Mesenchymal stem cell (in vitro differentiated cells and primary cell): ENCODE measurements around the gene DBNDD1.

Experiments
- DNase-seq: peaks from one replicate; pipeline ENCODE4 v3.0.0-alpha.2; 2013
- H2AFZ ChIP-seq: one replicate; pipeline ENCODE4 v1.6.1; 2013; ENCODE audit warnings: low read depth, mild to moderate bottlenecking, control low read depth, inconsistent platforms, low read length, moderate library complexity
- H2AK5ac ChIP-seq: 2 replicates; pipeline ENCODE4 v1.6.1; 2013; ENCODE audit warnings: low read length, moderate library complexity, mild to moderate bottlenecking, inconsistent platforms; ENCODE audit not compliant: severe bottlenecking
- H2BK120ac ChIP-seq: one replicate; pipeline ENCODE4 v1.6.1; 2013; ENCODE audit warnings: low read depth, mild to moderate bottlenecking, inconsistent platforms, low read length, moderate library complexity
- H2BK12ac ChIP-seq, 2 experiments: one replicate each; pipeline ENCODE4 v1.6.1; 2013; ENCODE audit warnings: inconsistent platforms in 2 of 2, low read length in 2 of 2, mild to moderate bottlenecking in 2 of 2, moderate library complexity in 2 of 2, control low read depth in 1 of 2
- H2BK15ac ChIP-seq: one replicate; pipeline ENCODE4 v1.6.1; 2013; ENCODE audit warnings: mild to moderate bottlenecking, low read depth, inconsistent platforms; ENCODE audit not compliant: poor library complexity, severe bottlenecking
- H2BK5ac ChIP-seq: 2 replicates; pipeline ENCODE4 v1.6.1; 2013; ENCODE audit warnings: low read depth, mild to moderate bottlenecking, low read length, control low read depth, inconsistent platforms; ENCODE audit not compliant: poor library complexity, severe bottlenecking
- H3K14ac ChIP-seq, 2 experiments: one replicate each; pipeline ENCODE4 v1.6.1; 2013; ENCODE audit warnings: inconsistent platforms in 2 of 2, low read length in 2 of 2, control low read depth in 1 of 2, mild to moderate bottlenecking in 1 of 2, moderate library complexity in 1 of 2
- H3K18ac ChIP-seq, 2 experiments: one replicate each; pipeline ENCODE4 v1.6.1; 2013; ENCODE audit warnings: inconsistent platforms in 2 of 2, low read length in 2 of 2, control low read depth in 1 of 2, low read depth in 1 of 2, mild to moderate bottlenecking in 1 of 2
- H3K23ac ChIP-seq, 2 experiments: one replicate each; pipeline ENCODE4 v1.6.1; 2013; ENCODE audit warnings: inconsistent platforms in 2 of 2, low read length in 2 of 2, mild to moderate bottlenecking in 2 of 2, moderate library complexity in 2 of 2, control low read depth in 1 of 2
- H3K27ac ChIP-seq: 2 replicates; pipeline ENCODE4 v1.5.1; 2013; ENCODE audit warnings: mild to moderate bottlenecking, moderate library complexity, low read length, control low read depth, inconsistent platforms; ENCODE audit not compliant: poor library complexity, severe bottlenecking
- H3K27me3 ChIP-seq, 2 experiments: 2 replicates each; pipeline versions ENCODE4 v1.6.1 to v1.7.0; 2013; ENCODE audit warnings: low read length in 2 of 2, mild to moderate bottlenecking in 2 of 2, moderate library complexity in 2 of 2, control low read depth in 1 of 2, inconsistent platforms in 1 of 2; ENCODE audit not compliant: control insufficient read depth in 1 of 2, insufficient read depth in 1 of 2
- H3K36me3 ChIP-seq, 2 experiments: 2 replicates each; pipeline versions ENCODE4 v1.6.1 to v1.7.0; 2013; ENCODE audit warnings: low read length in 2 of 2, control low read depth in 1 of 2, inconsistent platforms in 1 of 2, low read depth in 1 of 2, mild to moderate bottlenecking in 1 of 2; ENCODE audit not compliant: insufficient read depth in 2 of 2, control insufficient read depth in 1 of 2
- H3K4ac ChIP-seq, 2 experiments: one replicate each; pipeline ENCODE4 v1.6.1; 2013; ENCODE audit warnings: inconsistent platforms in 2 of 2, low read length in 2 of 2, mild to moderate bottlenecking in 2 of 2, moderate library complexity in 2 of 2, control low read depth in 1 of 2, low read depth in 1 of 2
- H3K4me1 ChIP-seq: 2 replicates; pipeline ENCODE4 v1.6.1; 2013; ENCODE audit warnings: low read depth, low read length, control low read depth; ENCODE audit not compliant: control insufficient read depth, insufficient read depth
- H3K4me2 ChIP-seq: 2 replicates; pipeline ENCODE4 v1.6.1; 2013; ENCODE audit warnings: low read length, mild to moderate bottlenecking, inconsistent platforms; ENCODE audit not compliant: poor library complexity, severe bottlenecking
- H3K4me3 ChIP-seq, 2 experiments: 2 replicates each; pipeline versions ENCODE4 v1.5.1 to v1.7.0; 2013; ENCODE audit warnings: low read length in 2 of 2, mild to moderate bottlenecking in 2 of 2, control low read depth in 1 of 2, low read depth in 1 of 2; ENCODE audit not compliant: insufficient read depth in 1 of 2
- H3K79me1 ChIP-seq: replicated peaks from 2 replicates; pipeline ENCODE4 v1.6.1; 2013; ENCODE audit warnings: mild to moderate bottlenecking, control low read depth, low read length, inconsistent platforms; ENCODE audit not compliant: poor library complexity, severe bottlenecking
- H3K9ac ChIP-seq: 2 replicates; pipeline ENCODE4 v1.7.0; 2013; ENCODE audit warnings: mild to moderate bottlenecking, low read length, moderate library complexity
- H3K9me3 ChIP-seq: 2 replicates; pipeline ENCODE4 v1.7.0; 2013; ENCODE audit warnings: mild to moderate bottlenecking, low read length; ENCODE audit not compliant: control insufficient read depth
- H4K8ac ChIP-seq: one replicate; pipeline ENCODE4 v1.6.1; 2013; ENCODE audit warnings: inconsistent platforms, mild to moderate bottlenecking, low read length, moderate library complexity
- H4K91ac ChIP-seq: one replicate; pipeline ENCODE4 v1.6.1; 2013; ENCODE audit warnings: mild to moderate bottlenecking, low read length, inconsistent platforms
- WGBS: methylation state at CpG from one replicate; pipeline ENCODE4 v1.1.7; 2013; ENCODE audit warnings: mixed read lengths; 5-methylcytosine and 5-hydroxymethylcytosine counted together

Gene DBNDD1

GRCh38 chr16:90023078-90023447 is 3.8 kb upstream of the DBNDD1 start:
- Histone ChIP-seq H2BK120ac (no peak overlapping the region), H3K27me3 (no peaks in the 10 kb centered on the region), H2BK5ac (no peak overlapping the region), H3K4me1 (peaks cover 22% of the 10 kb centered on the region), H4K91ac (no peak overlapping the region), H3K36me3 (peaks cover 3 to 7% of the 10 kb centered on the region in 2 experiments), H3K23ac (no peak overlapping the region), H3K27ac (no peak overlapping the region), H3K18ac (no peak overlapping the region), H3K14ac (no peak overlapping the region), H2AFZ (peak overlapping the region; percentile 74), H3K79me1 (peaks cover 8% of the 10 kb centered on the region), H3K4ac (no peak overlapping the region), H3K9me3 (no peaks in the 10 kb centered on the region), H4K8ac (no peak overlapping the region), H3K4me2 (peak overlapping the region; percentile 76), H2AK5ac (no peak overlapping the region), H2BK15ac (no peak overlapping the region), H3K4me3 (peak overlapping the region; percentile 55 to 95), H2BK12ac (no peak overlapping the region), H3K9ac (peak overlapping the region; percentile 97)
- WGBS: 82% methylated on average over 7 of the region's 7 CpGs
- DNase-seq: no peak

GRCh38 chr16:90022209-90023077 is 3.2 kb upstream of the DBNDD1 start:
- H2BK120ac ChIP-seq: no peak overlapping the region
- WGBS: 35% methylated on average over 57 of the region's 57 CpGs
- H3K4me3 ChIP-seq: peak overlapping the region; percentile 55 to 95
- H3K14ac ChIP-seq: peak overlapping the region in 1 of 2 experiments; percentile 42
- peak overlapping the region; percentile 76 for H3K4me2 ChIP-seq
- DNase-seq: peak; percentile 86
- H3K4ac ChIP-seq: peak overlapping the region in 1 of 2 experiments; percentile 40
- peaks cover 22% of the 10 kb centered on the region for H3K4me1 ChIP-seq
- peak overlapping the region; percentile 54 to 64 for H3K18ac ChIP-seq
- peaks cover under 1 to 2% of the 10 kb centered on the region in 2 experiments for H3K36me3 ChIP-seq
- no peak overlapping the region for H3K23ac ChIP-seq
- peak overlapping the region; percentile 97 for H3K9ac ChIP-seq
- no peak overlapping the region for H3K27ac ChIP-seq
- H2BK15ac ChIP-seq: no peak overlapping the region
- H2AFZ ChIP-seq: peak overlapping the region; percentile 74
- H3K27me3 ChIP-seq: no peaks in the 10 kb centered on the region
- peaks cover 8% of the 10 kb centered on the region for H3K79me1 ChIP-seq
- peak overlapping the region; percentile 11 for H4K91ac ChIP-seq
- peak overlapping the region; percentile 21 for H2AK5ac ChIP-seq
- no peak overlapping the region for H2BK12ac ChIP-seq
- peak overlapping the region; percentile 92 for H4K8ac ChIP-seq
- H3K9me3 ChIP-seq: no peaks in the 10 kb centered on the region
- no peak overlapping the region for H2BK5ac ChIP-seq

GRCh38 chr16:90020838-90021382 is 1.7 kb upstream of the DBNDD1 start:
- Histone ChIP-seq H3K79me1 (peaks cover 7% of the 10 kb centered on the region), H2BK15ac (peak overlapping the region; percentile 33), H3K9ac (peak overlapping the region; percentile 53), H3K9me3 (no peaks in the 10 kb centered on the region), H2BK120ac (no peak overlapping the region), H2BK12ac (no peak overlapping the region), H2BK5ac (no peak overlapping the region), H3K27me3 (no peaks in the 10 kb centered on the region), H4K91ac (no peak overlapping the region), H3K36me3 (no peaks in the 10 kb centered on the region), H3K4me3 (no peak overlapping the region), H4K8ac (peak overlapping the region; percentile 29), H3K4ac (no peak overlapping the region), H3K27ac (peak overlapping the region; percentile 76), H2AFZ (no peak overlapping the region), H3K18ac (peak overlapping the region in 1 of 2 experiments; percentile 42), H3K4me2 (peak overlapping the region; percentile 46), H2AK5ac (peak overlapping the region; percentile 78), H3K4me1 (peaks cover 22% of the 10 kb centered on the region), H3K14ac (no peak overlapping the region), H3K23ac (no peak overlapping the region)
- no peak for DNase-seq
- 84% methylated on average over 2 of the region's 2 CpGs for WGBS

- no peak overlapping the region for H3K4ac ChIP-seq
- H2BK120ac ChIP-seq: no peak overlapping the region
- peak overlapping the region; percentile 76 for H3K27ac ChIP-seq
- DNase-seq: no peak
- no peaks in the 10 kb centered on the region for H3K9me3 ChIP-seq
- peak overlapping the region; percentile 53 for H3K9ac ChIP-seq
- peak overlapping the region in 1 of 2 experiments; percentile 21 for H2BK12ac ChIP-seq
- H2AFZ ChIP-seq: no peak overlapping the region
- H2AK5ac ChIP-seq: no peak overlapping the region
- no peak overlapping the region for H2BK5ac ChIP-seq
- H4K8ac ChIP-seq: no peak overlapping the region
- no peak overlapping the region for H3K14ac ChIP-seq
- no peak overlapping the region for H4K91ac ChIP-seq
- H2BK15ac ChIP-seq: no peak overlapping the region
- H3K18ac ChIP-seq: no peak overlapping the region
- no peaks in the 10 kb centered on the region for H3K27me3 ChIP-seq
- peak overlapping the region in 1 of 2 experiments; percentile 69 for H3K4me3 ChIP-seq
- no peak overlapping the region for H3K23ac ChIP-seq
- H3K36me3 ChIP-seq: no peaks in the 10 kb centered on the region
- peaks cover 7% of the 10 kb centered on the region for H3K79me1 ChIP-seq
- 35% methylated on average over 8 of the region's 9 CpGs for WGBS
- H3K4me1 ChIP-seq: peaks cover 22% of the 10 kb centered on the region
- H3K4me2 ChIP-seq: peak overlapping the region; percentile 97
Measured at GRCh38 chr16:90020260-90020837, 1.1 kb upstream of the DBNDD1 start.
